WTC11 (cell line): ENCODE results near the gene CADM4. TPM values are rescaled to one million over a fixed set of nuclear protein-coding genes. Genes with fewer than 3 reads are reported as not detected.

ENCODE experiments used
- ATAC-seq: fragments of 200-7000 bp; cut with Tn5 transposase; 2 replicates; pipeline ENCODE4 v1.10.0; 2021; ENCODE audit warnings: mild to moderate bottlenecking, moderate library complexity
- CTCF ChIA-PET: fragments of 300-600 bp; sonication (Branson Sonifier 250); formaldehyde crosslinking; loops from one replicate; lab custom pipeline; 2021; ENCODE audit warnings: antibody characterized with exemption; lab: Charles Lee
- POLR2A ChIA-PET: fragments of 350-600 bp; sonication (Branson Sonifier 250); formaldehyde crosslinking; loops from one replicate; lab custom pipeline; 2021; ENCODE audit warnings: antibody characterized with exemption; lab: Charles Lee
- DNase-seq: peaks from one replicate; pipeline ENCODE4 v3.0.0; 2021; ENCODE audit warnings: low spot score
- H3K27ac Mint-ChIP-seq: 2 replicates; pipeline ENCODE4 v1.8.0; 2021; ENCODE audit warnings: mixed read lengths
- H3K27me3 Mint-ChIP-seq: 2 replicates; pipeline ENCODE4 v1.8.0; 2021; ENCODE audit warnings: low read depth, mild to moderate bottlenecking, moderate library complexity, mixed read lengths
- H3K36me3 Mint-ChIP-seq: 2 replicates; pipeline ENCODE4 v1.8.0; 2021; ENCODE audit warnings: mixed read lengths
- H3K4me1 Mint-ChIP-seq: 2 replicates; pipeline ENCODE4 v1.8.0; 2022; ENCODE audit warnings: mixed read lengths
- H3K4me3 Mint-ChIP-seq: 2 replicates; pipeline ENCODE4 v1.8.0; 2021; ENCODE audit warnings: mild to moderate bottlenecking, moderate library complexity, mixed read lengths
- H3K9me3 Mint-ChIP-seq: 2 replicates; pipeline ENCODE4 v1.8.0; 2021; ENCODE audit warnings: mixed read lengths
- ESRRA ChIP-seq: sonication (generic); formaldehyde crosslinking; IDR thresholded peaks from 2 replicates; pipeline ENCODE4 v1.8.1; 2022; ENCODE audit warnings: mild to moderate bottlenecking, missing genetic modification reagents, borderline replicate concordance
- FOXJ3 ChIP-seq: sonication (generic); formaldehyde crosslinking; IDR thresholded peaks from 2 replicates; pipeline ENCODE4 v1.9.0; 2021; ENCODE audit warnings: missing genetic modification reagents, mild to moderate bottlenecking, borderline replicate concordance
- HMGA2 ChIP-seq: fragments of 250-450 bp; sonication (Bioruptor Pico); IDR thresholded peaks from 2 replicates; pipeline ENCODE4 v1.4.0; 2021; ENCODE audit warnings: mild to moderate bottlenecking, moderate library complexity
- IRF2 ChIP-seq: sonication (generic); formaldehyde crosslinking; IDR thresholded peaks from 2 replicates; pipeline ENCODE4 v1.8.0; 2022; ENCODE audit warnings: low read depth, missing genetic modification reagents, borderline replicate concordance
- NFE2L1 ChIP-seq: sonication (generic); formaldehyde crosslinking; IDR thresholded peaks from 2 replicates; pipeline ENCODE4 v1.8.1; 2023; ENCODE audit warnings: missing genetic modification reagents
- NR1H2 ChIP-seq: sonication (generic); formaldehyde crosslinking; IDR thresholded peaks from 2 replicates; pipeline ENCODE4 v1.9.0; 2021; ENCODE audit warnings: mild to moderate bottlenecking, moderate library complexity, missing genetic modification reagents
- OVOL2 ChIP-seq: fragments of 250-450 bp; sonication (Bioruptor Pico); IDR thresholded peaks from 2 replicates; pipeline ENCODE4 v1.9.0; 2021; ENCODE audit warnings: mild to moderate bottlenecking, borderline replicate concordance
- PRRX2 ChIP-seq: fragments of 250-450 bp; sonication (Bioruptor Pico); IDR thresholded peaks from 2 replicates; pipeline ENCODE4 v1.8.0; 2021; ENCODE audit warnings: mild to moderate bottlenecking
- RELA ChIP-seq: sonication (generic); formaldehyde crosslinking; IDR thresholded peaks from 2 replicates; pipeline ENCODE4 v1.8.1; 2022; ENCODE audit warnings: missing genetic modification reagents, mild to moderate bottlenecking, borderline replicate concordance
- RORB ChIP-seq: fragments of 250-450 bp; sonication (Bioruptor Pico); IDR thresholded peaks from 2 replicates; pipeline ENCODE4 v1.9.0; 2021; ENCODE audit warnings: mild to moderate bottlenecking
- SMAD3 ChIP-seq: sonication (generic); formaldehyde crosslinking; IDR thresholded peaks from 2 replicates; pipeline ENCODE4 v1.8.0; 2022; ENCODE audit warnings: missing genetic modification reagents, mild to moderate bottlenecking, borderline replicate concordance
- SP1 ChIP-seq: sonication (generic); formaldehyde crosslinking; conservative IDR thresholded peaks from 2 replicates; pipeline ENCODE4 v1.8.1; 2022; ENCODE audit warnings: missing genetic modification reagents
- TCF7 ChIP-seq: sonication (generic); formaldehyde crosslinking; IDR thresholded peaks from 2 replicates; pipeline ENCODE4 v1.8.0; 2022; ENCODE audit warnings: mild to moderate bottlenecking, low read depth, missing genetic modification reagents, moderate library complexity
- TEAD1 ChIP-seq: sonication (generic); formaldehyde crosslinking; IDR thresholded peaks from 2 replicates; pipeline ENCODE4 v1.8.0; 2022; ENCODE audit warnings: mild to moderate bottlenecking, missing genetic modification reagents
- ZNF219 ChIP-seq: sonication (generic); formaldehyde crosslinking; IDR thresholded peaks from 2 replicates; pipeline ENCODE4 v1.8.0; 2023; ENCODE audit warnings: missing genetic modification reagents, mild to moderate bottlenecking, borderline replicate concordance
- ZNF232 ChIP-seq: sonication (generic); formaldehyde crosslinking; IDR thresholded peaks from 2 replicates; pipeline ENCODE4 v1.8.0; 2022; ENCODE audit warnings: mild to moderate bottlenecking, missing genetic modification reagents
- ZNF416 ChIP-seq: fragments of 250-450 bp; sonication (Bioruptor Pico); IDR thresholded peaks from 2 replicates; pipeline ENCODE4 v1.9.0; 2021; ENCODE audit warnings: mild to moderate bottlenecking, inconsistent platforms
- total RNA-seq: library from RNA; stranded (reverse); gene quantifications from 3 replicates; pipeline ENCODE4 v1.2.3, GENCODE V29; 2021
- TF ChIP-seq, protein P1 (sequence below): sonication (generic); formaldehyde crosslinking; IDR thresholded peaks from 2 replicates; pipeline ENCODE4 v1.8.0; 2022; ENCODE audit warnings: mild to moderate bottlenecking, missing genetic modification reagents
- TF ChIP-seq, protein P2 (sequence below): sonication (generic); formaldehyde crosslinking; conservative IDR thresholded peaks from 2 replicates; pipeline ENCODE4 v1.8.1; 2022; ENCODE audit warnings: mild to moderate bottlenecking, missing genetic modification reagents
- TF ChIP-seq, protein P3 (sequence below): fragments of 250-450 bp; sonication (Bioruptor Pico); IDR thresholded peaks from 2 replicates; pipeline ENCODE4 v2.1.2; 2022; ENCODE audit warnings: mild to moderate bottlenecking, moderate library complexity
- TF ChIP-seq, protein P4 (sequence below): sonication (generic); formaldehyde crosslinking; IDR thresholded peaks from 2 replicates; pipeline ENCODE4 v1.8.1; 2023; ENCODE audit warnings: mild to moderate bottlenecking, missing genetic modification reagents
- TF ChIP-seq, protein P5 (sequence below): fragments of 250-450 bp; sonication (Bioruptor Pico); IDR thresholded peaks from 2 replicates; pipeline ENCODE4 v1.9.0; 2021; ENCODE audit warnings: mild to moderate bottlenecking
- TF ChIP-seq, protein P6 (sequence below): fragments of 250-450 bp; sonication (Bioruptor Pico); IDR thresholded peaks from 2 replicates; pipeline ENCODE4 v1.9.0; 2021; ENCODE audit warnings: mild to moderate bottlenecking
- TF ChIP-seq, protein P7 (sequence below): sonication (generic); formaldehyde crosslinking; IDR thresholded peaks from 2 replicates; pipeline ENCODE4 v1.8.1; 2023; ENCODE audit warnings: mild to moderate bottlenecking, missing genetic modification reagents, moderate library complexity

Gene CADM4
- total RNA-seq, 1 experiment from 2014 or later, result 13.3 TPM

DNA sequence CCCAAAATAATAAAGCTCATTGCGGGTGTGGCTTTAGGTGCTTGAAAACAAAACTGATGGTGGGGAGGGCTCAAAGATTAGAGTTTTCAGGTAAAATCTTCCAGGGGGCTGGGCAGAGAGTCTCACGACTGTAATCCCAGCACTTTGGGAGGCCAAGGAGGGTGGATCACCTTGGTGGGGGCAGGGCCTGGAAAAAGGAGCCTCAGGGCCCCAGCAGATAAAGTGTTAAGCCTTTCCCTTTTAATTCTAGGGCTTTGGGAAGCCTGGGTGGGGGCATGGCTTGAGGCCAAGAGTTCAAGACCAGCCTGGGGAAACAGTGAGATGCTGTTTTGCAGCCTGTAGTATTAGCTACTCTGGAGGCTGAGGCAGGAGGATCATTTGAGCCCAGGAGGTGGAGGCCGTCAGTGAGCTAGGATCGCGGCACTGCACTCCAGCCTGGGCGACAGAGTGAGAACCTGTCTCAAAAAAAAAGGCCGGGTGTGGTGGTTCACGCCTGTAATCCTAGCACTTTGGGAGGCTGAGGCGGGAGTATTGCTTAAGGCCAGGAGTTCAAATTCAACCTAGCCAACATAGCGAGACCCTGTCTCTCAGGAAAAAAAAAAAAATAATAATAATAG is 45.5 kb downstream of the CADM4 start:
- peaks cover 10% of the 10 kb centered on the region for H3K36me3 Mint-ChIP-seq
- H3K27ac Mint-ChIP-seq, result no peak overlapping the region
- no peak overlapping the region for H3K4me3 Mint-ChIP-seq
- ChIA-PET POLR2A (interaction anchor here (0.6 to 1.8 kb wide), 7 partner anchors 19 to 130 kb away, joined by 3 to 6 read pairs (median 4); partner anchors contain the start of gene XRCC1), CTCF (interaction anchor here (0.8 to 6.9 kb wide), 36 partner anchors 11 to 191 kb away, joined by 3 to 140 read pairs (median 4); partner anchors contain the start of genes PHLDB3, PINLYP, XRCC1 and ZNF428)
- no peak for TF ChIP-seq RELA
- TF ChIP-seq PRRX2 (CRISPR knock-in tag), result no peak
- no peak for TF ChIP-seq FOXJ3
- TF ChIP-seq SMAD3 (CRISPR knock-in tag), result no peak
- TF ChIP-seq, protein P1, sequence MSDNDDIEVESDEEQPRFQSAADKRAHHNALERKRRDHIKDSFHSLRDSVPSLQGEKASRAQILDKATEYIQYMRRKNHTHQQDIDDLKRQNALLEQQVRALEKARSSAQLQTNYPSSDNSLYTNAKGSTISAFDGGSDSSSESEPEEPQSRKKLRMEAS (CRISPR knock-in tag), result no peak
- TF ChIP-seq TCF7, result no peak
- no peak for TF ChIP-seq ZNF232
- TF ChIP-seq NFE2L1 (CRISPR knock-in tag), result no peak
- H3K4me1 Mint-ChIP-seq, result peaks cover 17% of the 10 kb centered on the region
- H3K9me3 Mint-ChIP-seq, result no peaks in the 10 kb centered on the region
- H3K27me3 Mint-ChIP-seq, result no peaks in the 10 kb centered on the region
- ATAC-seq, result no peak
- DNase-seq, result no peak

DNA sequence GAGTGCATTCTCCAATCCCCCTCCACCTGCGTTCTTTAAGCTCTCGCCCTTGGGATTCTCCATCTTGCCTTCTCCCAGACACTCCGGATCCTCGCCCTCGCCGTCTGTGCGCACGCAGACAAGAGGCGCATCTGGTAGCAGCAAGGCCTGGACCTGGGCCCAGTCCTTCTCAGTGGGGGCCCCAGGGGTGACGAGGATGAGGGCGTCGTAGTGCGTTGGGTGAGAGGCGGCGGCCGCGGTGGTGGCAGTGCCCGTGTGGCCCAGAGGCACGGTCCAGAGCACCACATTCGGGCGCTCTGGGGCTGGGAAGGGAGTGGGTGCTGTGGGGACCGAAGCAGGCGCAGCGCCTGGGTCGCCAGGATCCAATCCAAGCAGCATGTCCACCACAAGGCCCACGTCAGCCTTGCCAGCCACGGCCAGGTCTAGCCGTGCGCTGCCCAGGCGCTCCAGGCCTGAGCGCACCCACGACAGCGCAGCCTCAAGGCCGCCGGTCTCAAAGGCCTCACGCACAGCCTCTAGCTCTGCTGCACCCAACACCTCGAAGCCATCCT is 46.8 kb downstream of the CADM4 start:
- Mint-ChIP-seq H3K27me3 (no peaks in the 10 kb centered on the region), H3K36me3 (peaks cover 16% of the 10 kb centered on the region), H3K9me3 (no peaks in the 10 kb centered on the region), H3K27ac (no peak overlapping the region), H3K4me1 (peaks cover 14% of the 10 kb centered on the region), H3K4me3 (no peak overlapping the region)
- no peak for ATAC-seq
- ChIA-PET CTCF (interaction anchor here (3.8 to 6.9 kb wide), 3 partner anchors 37 to 146 kb away, joined by 24 to 140 read pairs (median 130); partner anchors contain the start of gene ZNF575), POLR2A (no interaction called here)
- TF ChIP-seq, protein P2, sequence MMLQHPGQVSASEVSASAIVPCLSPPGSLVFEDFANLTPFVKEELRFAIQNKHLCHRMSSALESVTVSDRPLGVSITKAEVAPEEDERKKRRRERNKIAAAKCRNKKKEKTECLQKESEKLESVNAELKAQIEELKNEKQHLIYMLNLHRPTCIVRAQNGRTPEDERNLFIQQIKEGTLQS, result no peak
- TF ChIP-seq RORB (CRISPR knock-in tag) (no peak), TEAD1 (CRISPR knock-in tag) (no peak), HMGA2 (no peak), SMAD3 (CRISPR knock-in tag) (no peak), ZNF219 (CRISPR knock-in tag) (no peak), SP1 (CRISPR knock-in tag) (no peak), IRF2 (CRISPR knock-in tag) (no peak), ESRRA (CRISPR knock-in tag) (no peak), ZNF416 (CRISPR knock-in tag) (no peak), NR1H2 (CRISPR knock-in tag) (no peak), OVOL2 (CRISPR knock-in tag) (no peak)
- TF ChIP-seq, protein P3, sequence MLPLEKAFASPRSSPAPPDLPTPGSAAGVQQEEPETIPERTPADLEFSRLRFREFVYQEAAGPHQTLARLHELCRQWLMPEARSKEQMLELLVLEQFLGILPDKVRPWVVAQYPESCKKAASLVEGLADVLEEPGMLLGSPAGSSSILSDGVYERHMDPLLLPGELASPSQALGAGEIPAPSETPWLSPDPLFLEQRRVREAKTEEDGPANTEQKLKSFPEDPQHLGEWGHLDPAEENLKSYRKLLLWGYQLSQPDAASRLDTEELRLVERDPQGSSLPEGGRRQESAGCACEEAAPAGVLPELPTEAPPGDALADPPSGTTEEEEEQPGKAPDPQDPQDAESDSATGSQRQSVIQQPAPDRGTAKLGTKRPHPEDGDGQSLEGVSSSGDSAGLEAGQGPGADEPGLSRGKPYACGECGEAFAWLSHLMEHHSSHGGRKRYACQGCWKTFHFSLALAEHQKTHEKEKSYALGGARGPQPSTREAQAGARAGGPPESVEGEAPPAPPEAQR (CRISPR knock-in tag), result no peak
- TF ChIP-seq, protein P4, sequence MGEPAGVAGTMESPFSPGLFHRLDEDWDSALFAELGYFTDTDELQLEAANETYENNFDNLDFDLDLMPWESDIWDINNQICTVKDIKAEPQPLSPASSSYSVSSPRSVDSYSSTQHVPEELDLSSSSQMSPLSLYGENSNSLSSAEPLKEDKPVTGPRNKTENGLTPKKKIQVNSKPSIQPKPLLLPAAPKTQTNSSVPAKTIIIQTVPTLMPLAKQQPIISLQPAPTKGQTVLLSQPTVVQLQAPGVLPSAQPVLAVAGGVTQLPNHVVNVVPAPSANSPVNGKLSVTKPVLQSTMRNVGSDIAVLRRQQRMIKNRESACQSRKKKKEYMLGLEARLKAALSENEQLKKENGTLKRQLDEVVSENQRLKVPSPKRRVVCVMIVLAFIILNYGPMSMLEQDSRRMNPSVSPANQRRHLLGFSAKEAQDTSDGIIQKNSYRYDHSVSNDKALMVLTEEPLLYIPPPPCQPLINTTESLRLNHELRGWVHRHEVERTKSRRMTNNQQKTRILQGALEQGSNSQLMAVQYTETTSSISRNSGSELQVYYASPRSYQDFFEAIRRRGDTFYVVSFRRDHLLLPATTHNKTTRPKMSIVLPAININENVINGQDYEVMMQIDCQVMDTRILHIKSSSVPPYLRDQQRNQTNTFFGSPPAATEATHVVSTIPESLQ (CRISPR knock-in tag), result no peak
- TF ChIP-seq, protein P5, sequence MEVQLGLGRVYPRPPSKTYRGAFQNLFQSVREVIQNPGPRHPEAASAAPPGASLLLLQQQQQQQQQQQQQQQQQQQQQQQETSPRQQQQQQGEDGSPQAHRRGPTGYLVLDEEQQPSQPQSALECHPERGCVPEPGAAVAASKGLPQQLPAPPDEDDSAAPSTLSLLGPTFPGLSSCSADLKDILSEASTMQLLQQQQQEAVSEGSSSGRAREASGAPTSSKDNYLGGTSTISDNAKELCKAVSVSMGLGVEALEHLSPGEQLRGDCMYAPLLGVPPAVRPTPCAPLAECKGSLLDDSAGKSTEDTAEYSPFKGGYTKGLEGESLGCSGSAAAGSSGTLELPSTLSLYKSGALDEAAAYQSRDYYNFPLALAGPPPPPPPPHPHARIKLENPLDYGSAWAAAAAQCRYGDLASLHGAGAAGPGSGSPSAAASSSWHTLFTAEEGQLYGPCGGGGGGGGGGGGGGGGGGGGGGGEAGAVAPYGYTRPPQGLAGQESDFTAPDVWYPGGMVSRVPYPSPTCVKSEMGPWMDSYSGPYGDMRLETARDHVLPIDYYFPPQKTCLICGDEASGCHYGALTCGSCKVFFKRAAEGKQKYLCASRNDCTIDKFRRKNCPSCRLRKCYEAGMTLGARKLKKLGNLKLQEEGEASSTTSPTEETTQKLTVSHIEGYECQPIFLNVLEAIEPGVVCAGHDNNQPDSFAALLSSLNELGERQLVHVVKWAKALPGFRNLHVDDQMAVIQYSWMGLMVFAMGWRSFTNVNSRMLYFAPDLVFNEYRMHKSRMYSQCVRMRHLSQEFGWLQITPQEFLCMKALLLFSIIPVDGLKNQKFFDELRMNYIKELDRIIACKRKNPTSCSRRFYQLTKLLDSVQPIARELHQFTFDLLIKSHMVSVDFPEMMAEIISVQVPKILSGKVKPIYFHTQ, result no peak
- TF ChIP-seq, protein P6, sequence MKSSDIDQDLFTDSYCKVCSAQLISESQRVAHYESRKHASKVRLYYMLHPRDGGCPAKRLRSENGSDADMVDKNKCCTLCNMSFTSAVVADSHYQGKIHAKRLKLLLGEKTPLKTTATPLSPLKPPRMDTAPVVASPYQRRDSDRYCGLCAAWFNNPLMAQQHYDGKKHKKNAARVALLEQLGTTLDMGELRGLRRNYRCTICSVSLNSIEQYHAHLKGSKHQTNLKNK, result no peak
- TF ChIP-seq, protein P7, sequence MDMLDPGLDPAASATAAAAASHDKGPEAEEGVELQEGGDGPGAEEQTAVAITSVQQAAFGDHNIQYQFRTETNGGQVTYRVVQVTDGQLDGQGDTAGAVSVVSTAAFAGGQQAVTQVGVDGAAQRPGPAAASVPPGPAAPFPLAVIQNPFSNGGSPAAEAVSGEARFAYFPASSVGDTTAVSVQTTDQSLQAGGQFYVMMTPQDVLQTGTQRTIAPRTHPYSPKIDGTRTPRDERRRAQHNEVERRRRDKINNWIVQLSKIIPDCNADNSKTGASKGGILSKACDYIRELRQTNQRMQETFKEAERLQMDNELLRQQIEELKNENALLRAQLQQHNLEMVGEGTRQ, result no peak
- TF ChIP-seq, all 79 proteins: peak for 0
- DNase-seq, result no peak
